HEK293T (cell line): ENCODE data around the gene TRAPPC12.

Source experiments
- CTCF ChIA-PET: fragments of 350-600 bp; formaldehyde crosslinking; extraction: SDS; loops from one replicate; lab custom pipeline; 2021; ENCODE audit warnings: antibody characterized with exemption, inconsistent platforms; lab: Yijun Ruan, JAX
- POLR2A ChIA-PET: fragments of 350-600 bp; formaldehyde crosslinking; extraction: SDS; loops from one replicate; lab custom pipeline; 2020; ENCODE audit warnings: antibody characterized with exemption, inconsistent platforms; lab: Yijun Ruan, JAX
- DNase-seq: peaks from one replicate; pipeline ENCODE4 v3.0.0; 2012; ENCODE audit warnings: mixed read lengths; ENCODE audit errors: extremely low spot score
- ARNT ChIP-seq: fragments of 450-650 bp; IDR thresholded peaks from 2 replicates; pipeline ENCODE4 v1.6.1; 2017; ENCODE audit warnings: mild to moderate bottlenecking
- BHLHE40 ChIP-seq: fragments of 450-650 bp; IDR thresholded peaks from 2 replicates; pipeline ENCODE4 v1.6.1; 2016; ENCODE audit warnings: mild to moderate bottlenecking, moderate library complexity, borderline replicate concordance
- CTBP1 ChIP-seq: fragments of 450-650 bp; IDR thresholded peaks from 2 replicates; pipeline ENCODE4 v1.6.1; 2016; ENCODE audit warnings: borderline replicate concordance
- ELF4 ChIP-seq: fragments of 450-650 bp; IDR thresholded peaks from 2 replicates; pipeline ENCODE4 v1.6.1; 2017; ENCODE audit warnings: antibody characterized with exemption
- FOXA1 ChIP-seq: fragments of 450-650 bp; IDR thresholded peaks from 2 replicates; pipeline ENCODE4 v1.6.1; 2016; ENCODE audit warnings: mild to moderate bottlenecking
- FOXK2 ChIP-seq: fragments of 450-650 bp; IDR thresholded peaks from 2 replicates; pipeline ENCODE4 v1.6.1; 2016; ENCODE audit warnings: mild to moderate bottlenecking
- FOXM1 ChIP-seq: fragments of 450-650 bp; IDR thresholded peaks from 2 replicates; pipeline ENCODE4 v1.6.1; 2017; ENCODE audit warnings: mild to moderate bottlenecking, borderline replicate concordance
- HDGF ChIP-seq: fragments of 450-650 bp; IDR thresholded peaks from 2 replicates; pipeline ENCODE4 v1.6.1; 2017; ENCODE audit warnings: antibody characterized with exemption, borderline replicate concordance
- L3MBTL2 ChIP-seq: fragments of 450-650 bp; conservative IDR thresholded peaks from 2 replicates; pipeline ENCODE4 v1.6.1; 2016; ENCODE audit warnings: mild to moderate bottlenecking
- LEF1 ChIP-seq: fragments of 450-650 bp; IDR thresholded peaks from 2 replicates; pipeline ENCODE4 v1.6.1; 2017; ENCODE audit warnings: mild to moderate bottlenecking, borderline replicate concordance
- NFRKB ChIP-seq: fragments of 450-650 bp; IDR thresholded peaks from 2 replicates; pipeline ENCODE4 v1.6.1; 2016; ENCODE audit warnings: mild to moderate bottlenecking, moderate library complexity
- PKNOX1 ChIP-seq: fragments of 450-650 bp; IDR thresholded peaks from 2 replicates; pipeline ENCODE4 v1.6.1; 2016
- SP1 ChIP-seq: fragments of 450-650 bp; IDR thresholded peaks from 2 replicates; pipeline ENCODE4 v1.6.1; 2017
- SUZ12 ChIP-seq: fragments of 450-650 bp; IDR thresholded peaks from 2 replicates; pipeline ENCODE4 v1.6.1; 2016; ENCODE audit warnings: mild to moderate bottlenecking
- TARDBP ChIP-seq: fragments of 450-650 bp; IDR thresholded peaks from 2 replicates; pipeline ENCODE4 v1.6.1; 2016
- ZNF384 ChIP-seq: fragments of 450-650 bp; IDR thresholded peaks from 2 replicates; pipeline ENCODE4 v1.6.1; 2016

TRAPPC12 gene

GRCh38 chr2:3396920-3397559 lies 17.5 kb downstream of the TRAPPC12 start:
- ChIA-PET CTCF (interaction anchor here (1.5 kb wide), 1 partner anchor 27 kb away, joined by 6 read pairs; no protein-coding TSS in a partner anchor), POLR2A (no interaction called here)
- TF ChIP-seq SUZ12 (no peak), PKNOX1 (no peak), FOXA1 (no peak), ELF4 (no peak), NFRKB (no peak), FOXM1 (no peak), HDGF (no peak), ZNF384 (no peak), ARNT (no peak)
- DNase-seq, result no peak

- TF ChIP-seq BHLHE40 (no peak), FOXK2 (no peak), PKNOX1 (no peak), ZNF384 (no peak), ELF4 (no peak)
- POLR2A ChIA-PET, result interaction anchor here (1.7 kb wide), 1 partner anchor 20 kb away, joined by 6 read pairs; the partner anchor contains the start of gene TRAPPC12
- CTCF ChIA-PET, result no interaction called here
- no peak for DNase-seq
Measured at GRCh38 chr2:3398857-3399256, 19.4 kb downstream of the TRAPPC12 start.

- ChIA-PET POLR2A (interaction anchor here (0.6 to 1.7 kb wide), 2 partner anchors 21 to 348 kb away, joined by 3 to 6 read pairs; partner anchors contain the start of gene TRAPPC12), CTCF (no interaction called here)
- DNase-seq, result no peak
- TF ChIP-seq LEF1, result no peak
- TF ChIP-seq ELF4, result no peak
- TF ChIP-seq ZNF384, result no peak
- TF ChIP-seq FOXM1, result no peak
- no peak for TF ChIP-seq SP1
- no peak for TF ChIP-seq L3MBTL2
- TF ChIP-seq FOXK2, result no peak
- TF ChIP-seq CTBP1, result no peak
- no peak for TF ChIP-seq PKNOX1
Measured at GRCh38 chr2:3399381-3399780, 19.9 kb downstream of the TRAPPC12 start.

- POLR2A ChIA-PET, result interaction anchor here (0.6 to 1.7 kb wide), 2 partner anchors 21 to 349 kb away, joined by 3 to 6 read pairs; partner anchors contain the start of gene TRAPPC12
- no peak for DNase-seq
- TF ChIP-seq BHLHE40 (no peak), ZNF384 (no peak), NFRKB (no peak), ELF4 (no peak), ARNT (no peak), FOXK2 (no peak), CTBP1 (no peak), PKNOX1 (no peak), L3MBTL2 (no peak), FOXM1 (no peak), TARDBP (no peak), HDGF (no peak), FOXA1 (no peak), LEF1 (no peak)
- CTCF ChIA-PET, result no interaction called here
Measured at GRCh38 chr2:3399829-3400228, 20.3 kb downstream of the TRAPPC12 start.

- CTCF ChIA-PET, result no interaction called here
- POLR2A ChIA-PET, result no interaction called here
- TF ChIP-seq NFRKB (no peak), HDGF (no peak), LEF1 (no peak), ZNF384 (no peak)
- DNase-seq, result no peak
Measured at GRCh38 chr2:3403587-3404334, 24.3 kb downstream of the TRAPPC12 start.
